GM18907 (cell line): Measurements from ENCODE around the gene DCAF4L1.
A peak's percentile ranks its signal among the peaks of the same experiment; 100 is the strongest.

Experiments used
- ATAC-seq: cut with Tn5 transposase; IDR thresholded peaks from one replicate; pipeline ENCODE4 v1.9.1; 2021; ENCODE audit warnings: mild to moderate bottlenecking, moderate library complexity; ENCODE audit not compliant: unreplicated experiment

The DCAF4L1 gene

GRCh38 chr4:41990365-41991111 is 9.0 kb downstream of the DCAF4L1 start, which contains the start of gene SLC30A9:
Gene SLC30A9, plus strand, starts transcription at chr4:41990530. Its CDS starts 122 bp downstream, at chr4:41990652.
- ATAC-seq: peak; percentile 99

GRCh38 chr4:41991916-41992767 is 10.6 kb downstream of the DCAF4L1 start:
- no peak for ATAC-seq

- no peak for ATAC-seq
These were observed 11.7 kb downstream of the DCAF4L1 start for GRCh38 chr4:41992967-41993857.

GRCh38 chr4:41994461-41994985 is 13.0 kb downstream of the DCAF4L1 start:
- ATAC-seq: no peak

- ATAC-seq: no peak
These were observed 16.5 kb downstream of the DCAF4L1 start for GRCh38 chr4:41998019-41998418.

- no peak for ATAC-seq
These were observed 17.8 kb downstream of the DCAF4L1 start for GRCh38 chr4:41999321-41999720.

GRCh38 chr4:42008011-42008786 is 26.6 kb downstream of the DCAF4L1 start:
- no peak for ATAC-seq

GRCh38 chr4:42015438-42015837 is 33.9 kb downstream of the DCAF4L1 start:
- no peak for ATAC-seq

- no peak for ATAC-seq
These were observed 36.9 kb downstream of the DCAF4L1 start for GRCh38 chr4:42018451-42018850.
